ENCODE data around the gene KIRREL3. TPM values are rescaled to one million over a fixed set of nuclear protein-coding genes. Genes with fewer than 3 reads are reported as not detected.

KIRREL3 gene
- total RNA-seq, 2 donors from 2014 or later = 0.28 TPM; not detected in 1

DNA sequence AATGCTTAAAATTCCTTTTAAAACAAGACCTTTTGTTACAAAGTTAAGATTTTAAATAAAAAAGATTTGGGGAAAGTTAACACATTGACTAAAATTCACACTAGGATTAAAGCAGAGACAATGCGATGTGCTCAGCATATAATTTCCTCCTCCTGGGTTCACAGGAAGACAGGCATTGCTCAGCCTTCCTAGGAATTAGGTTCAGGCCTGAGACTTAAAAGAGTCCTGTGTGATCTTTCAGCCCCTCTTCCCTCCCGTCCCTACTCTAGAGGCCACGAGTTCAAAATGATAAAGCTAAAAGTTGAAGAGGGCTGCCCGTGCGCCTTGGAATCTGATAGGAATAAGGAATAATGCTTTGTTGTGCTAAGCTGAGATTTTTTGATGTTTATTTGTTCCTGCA, 218.6 kb downstream of the KIRREL3 start:
- TF ChIP-seq POLR2A (IDR thresholded peaks at IDR 0.05) = no peak
- TF ChIP-seq, protein P1, sequence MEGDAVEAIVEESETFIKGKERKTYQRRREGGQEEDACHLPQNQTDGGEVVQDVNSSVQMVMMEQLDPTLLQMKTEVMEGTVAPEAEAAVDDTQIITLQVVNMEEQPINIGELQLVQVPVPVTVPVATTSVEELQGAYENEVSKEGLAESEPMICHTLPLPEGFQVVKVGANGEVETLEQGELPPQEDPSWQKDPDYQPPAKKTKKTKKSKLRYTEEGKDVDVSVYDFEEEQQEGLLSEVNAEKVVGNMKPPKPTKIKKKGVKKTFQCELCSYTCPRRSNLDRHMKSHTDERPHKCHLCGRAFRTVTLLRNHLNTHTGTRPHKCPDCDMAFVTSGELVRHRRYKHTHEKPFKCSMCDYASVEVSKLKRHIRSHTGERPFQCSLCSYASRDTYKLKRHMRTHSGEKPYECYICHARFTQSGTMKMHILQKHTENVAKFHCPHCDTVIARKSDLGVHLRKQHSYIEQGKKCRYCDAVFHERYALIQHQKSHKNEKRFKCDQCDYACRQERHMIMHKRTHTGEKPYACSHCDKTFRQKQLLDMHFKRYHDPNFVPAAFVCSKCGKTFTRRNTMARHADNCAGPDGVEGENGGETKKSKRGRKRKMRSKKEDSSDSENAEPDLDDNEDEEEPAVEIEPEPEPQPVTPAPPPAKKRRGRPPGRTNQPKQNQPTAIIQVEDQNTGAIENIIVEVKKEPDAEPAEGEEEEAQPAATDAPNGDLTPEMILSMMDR (IDR thresholded peaks at IDR 0.05) = no peak
- TF ChIP-seq POLR2AphosphoS5 (IDR thresholded peaks at IDR 0.05) = no peak
- Histone ChIP-seq H3K36me3 (no peaks in the 10 kb centered on the region), H3K9me3 (no peaks in the 10 kb centered on the region), H3K27me3 (replicated peaks; ENCODE audit: insufficient read depth) (no peaks in the 10 kb centered on the region), H3K27ac (no peak overlapping the region), H3K4me1 (replicated peaks) (no peaks in the 10 kb centered on the region), H3K4me3 (no peak overlapping the region)
- WGBS = 66% methylated on average over 5 of the region's 5 CpGs
- no peak for DNase-seq (ENCODE audit: low spot score)
- intact Hi-C loops (cut with DNase I) = no loop called here

DNA sequence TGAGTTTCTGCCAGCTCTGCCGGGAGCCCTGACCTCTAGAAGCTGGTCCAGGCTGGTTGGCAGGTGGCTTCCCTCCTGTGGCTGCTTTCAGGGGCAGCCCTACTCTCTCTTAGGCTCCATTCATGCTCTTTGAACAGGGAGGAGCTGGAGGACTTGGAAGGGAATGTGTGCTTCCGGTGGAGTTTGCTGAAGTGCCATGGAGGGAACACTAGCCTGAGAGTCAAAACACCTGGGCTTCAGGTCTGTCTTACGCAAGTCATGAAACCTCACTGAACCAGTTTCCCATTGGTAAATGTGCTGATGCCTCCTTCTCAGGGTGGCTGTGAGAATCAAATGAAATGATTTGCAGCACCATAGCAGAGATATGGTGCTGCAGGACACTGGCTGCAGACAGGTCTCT, 224.5 kb downstream of the KIRREL3 start:
- no peaks in the 10 kb centered on the region for H3K9me3 ChIP-seq
- DNase-seq (ENCODE audit: low spot score) = no peak
- no peaks in the 10 kb centered on the region for H3K36me3 ChIP-seq
- 78% methylated on average over 3 of the region's 3 CpGs for WGBS
- H3K4me1 ChIP-seq (replicated peaks) = no peaks in the 10 kb centered on the region
- no peak overlapping the region for H3K4me3 ChIP-seq
- no peak for TF ChIP-seq POLR2A (IDR thresholded peaks at IDR 0.05)
- H3K27ac ChIP-seq = no peak overlapping the region
- intact Hi-C loops (cut with DNase I) = no loop called here
- H3K27me3 ChIP-seq (replicated peaks; ENCODE audit: insufficient read depth) = no peaks in the 10 kb centered on the region

DNA sequence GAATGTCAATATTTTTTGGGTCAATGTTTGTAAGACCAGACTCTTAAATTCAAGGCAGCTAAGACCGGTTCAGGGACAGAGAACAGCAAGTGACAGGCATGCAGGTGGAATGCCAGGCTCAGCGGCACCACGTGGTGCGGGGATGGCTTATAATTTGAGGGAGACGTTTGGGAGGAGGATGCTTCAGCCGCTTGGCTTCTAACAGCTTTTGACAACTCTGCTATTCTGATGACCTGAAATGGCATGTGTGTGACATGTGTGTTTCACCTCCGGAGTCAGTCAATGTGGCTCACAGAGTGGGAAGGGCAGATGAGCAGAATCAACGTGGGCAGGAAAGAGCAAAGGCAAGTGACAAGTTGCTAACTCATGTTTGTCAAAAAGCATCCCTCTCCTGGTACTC, 228.3 kb downstream of the KIRREL3 start:
- intact Hi-C loops (cut with DNase I) = no loop called here
- Histone ChIP-seq H3K27ac (no peak overlapping the region), H3K4me3 (no peak overlapping the region), H3K36me3 (no peaks in the 10 kb centered on the region), H3K9me3 (no peaks in the 10 kb centered on the region), H3K4me1 (replicated peaks) (no peaks in the 10 kb centered on the region), H3K27me3 (replicated peaks; ENCODE audit: insufficient read depth) (no peaks in the 10 kb centered on the region)
- 72% methylated on average over 8 of the region's 8 CpGs for WGBS
- DNase-seq (ENCODE audit: low spot score) = no peak
- TF ChIP-seq, protein P1 (IDR thresholded peaks at IDR 0.05) = no peak
- TF ChIP-seq POLR2AphosphoS5 (IDR thresholded peaks at IDR 0.05) (no peak), POLR2A (IDR thresholded peaks at IDR 0.05) (no peak)

DNA sequence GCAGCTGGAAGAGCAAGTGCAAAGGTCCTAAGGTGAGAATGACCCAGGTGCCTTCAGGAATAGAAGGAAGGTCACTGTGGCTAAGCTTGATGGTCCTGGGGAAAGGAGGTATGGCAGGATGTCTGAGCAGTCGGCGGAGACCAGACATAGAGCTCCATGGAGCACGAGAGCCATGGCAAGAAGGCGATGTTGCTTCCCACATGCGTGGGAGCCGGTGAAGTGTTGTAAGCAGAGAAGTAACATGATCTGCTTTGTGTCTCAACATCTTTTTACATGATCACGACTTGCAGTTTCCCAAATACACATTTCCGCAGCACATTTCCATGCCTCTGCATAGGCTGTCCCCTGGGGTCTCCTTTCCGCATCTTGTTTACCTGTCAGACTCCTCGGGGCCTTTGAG, 231.9 kb downstream of the KIRREL3 start:
- no peak overlapping the region for H3K27ac ChIP-seq
- DNase-seq (ENCODE audit: low spot score) = no peak
- 83% methylated on average over 10 of the region's 10 CpGs for WGBS
- H3K36me3 ChIP-seq = no peaks in the 10 kb centered on the region
- TF ChIP-seq, protein P1 (IDR thresholded peaks at IDR 0.05) = no peak
- no peak for TF ChIP-seq POLR2AphosphoS5 (IDR thresholded peaks at IDR 0.05)
- TF ChIP-seq POLR2A (IDR thresholded peaks at IDR 0.05) = no peak
- H3K4me1 ChIP-seq (replicated peaks) = no peaks in the 10 kb centered on the region
- no peak overlapping the region for H3K4me3 ChIP-seq
- intact Hi-C loops (cut with DNase I) = no loop called here
- H3K27me3 ChIP-seq (replicated peaks; ENCODE audit: insufficient read depth) = no peaks in the 10 kb centered on the region
- H3K9me3 ChIP-seq = no peaks in the 10 kb centered on the region

DNA sequence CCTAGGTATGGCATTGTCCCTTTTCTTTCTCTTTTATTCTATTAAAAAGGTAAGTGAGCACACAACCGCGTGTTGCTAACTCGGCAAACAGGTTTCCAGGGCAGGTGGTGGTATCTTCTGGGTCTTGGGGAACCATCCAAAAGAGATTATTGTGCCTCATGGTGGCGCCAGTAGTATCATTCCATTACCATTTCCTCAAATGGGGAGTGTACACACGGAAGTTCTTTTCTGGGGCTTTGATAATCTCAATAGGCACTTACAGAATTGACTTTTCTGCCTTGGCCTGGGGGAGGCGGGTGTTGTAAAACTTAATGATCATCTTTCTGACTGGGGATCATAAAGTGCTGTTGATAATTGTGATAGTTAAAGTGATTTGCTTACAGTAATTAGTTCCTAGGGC, 234.1 kb downstream of the KIRREL3 start:
- 54% methylated on average over 6 of the region's 6 CpGs for WGBS
- H3K27ac ChIP-seq = no peak overlapping the region
- no peaks in the 10 kb centered on the region for H3K4me1 ChIP-seq (replicated peaks)
- H3K4me3 ChIP-seq = no peak overlapping the region
- no peaks in the 10 kb centered on the region for H3K36me3 ChIP-seq
- TF ChIP-seq, protein P1 (IDR thresholded peaks at IDR 0.05) = no peak
- TF ChIP-seq POLR2A (IDR thresholded peaks at IDR 0.05) (no peak), POLR2AphosphoS5 (IDR thresholded peaks at IDR 0.05) (no peak)
- no peak for DNase-seq (ENCODE audit: low spot score)
- no peaks in the 10 kb centered on the region for H3K9me3 ChIP-seq
- H3K27me3 ChIP-seq (replicated peaks; ENCODE audit: insufficient read depth) = no peaks in the 10 kb centered on the region
- intact Hi-C loops (cut with DNase I) = no loop called here

All from prostate gland (tissue), 2 donors.